ENCODE measurements around the gene LRRN2.

Gene LRRN2

GRCh38 chr1:204627436-204627835 lies 58.1 kb downstream of the LRRN2 start:
- TF ChIP-seq, protein P1, sequence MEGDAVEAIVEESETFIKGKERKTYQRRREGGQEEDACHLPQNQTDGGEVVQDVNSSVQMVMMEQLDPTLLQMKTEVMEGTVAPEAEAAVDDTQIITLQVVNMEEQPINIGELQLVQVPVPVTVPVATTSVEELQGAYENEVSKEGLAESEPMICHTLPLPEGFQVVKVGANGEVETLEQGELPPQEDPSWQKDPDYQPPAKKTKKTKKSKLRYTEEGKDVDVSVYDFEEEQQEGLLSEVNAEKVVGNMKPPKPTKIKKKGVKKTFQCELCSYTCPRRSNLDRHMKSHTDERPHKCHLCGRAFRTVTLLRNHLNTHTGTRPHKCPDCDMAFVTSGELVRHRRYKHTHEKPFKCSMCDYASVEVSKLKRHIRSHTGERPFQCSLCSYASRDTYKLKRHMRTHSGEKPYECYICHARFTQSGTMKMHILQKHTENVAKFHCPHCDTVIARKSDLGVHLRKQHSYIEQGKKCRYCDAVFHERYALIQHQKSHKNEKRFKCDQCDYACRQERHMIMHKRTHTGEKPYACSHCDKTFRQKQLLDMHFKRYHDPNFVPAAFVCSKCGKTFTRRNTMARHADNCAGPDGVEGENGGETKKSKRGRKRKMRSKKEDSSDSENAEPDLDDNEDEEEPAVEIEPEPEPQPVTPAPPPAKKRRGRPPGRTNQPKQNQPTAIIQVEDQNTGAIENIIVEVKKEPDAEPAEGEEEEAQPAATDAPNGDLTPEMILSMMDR (IDR thresholded peaks at IDR 0.05; ENCODE audit: control insufficient read depth, insufficient read depth, low read depth, low read length, missing control alignments): no peak
- H3K4me3 ChIP-seq (ENCODE audit: control insufficient read depth, low read depth, low read length): no peak overlapping the region
- DNase-seq (ENCODE audit: low read depth): no peak

- DNase-seq (ENCODE audit: low read depth): no peak
- no peak overlapping the region for H3K4me3 ChIP-seq (ENCODE audit: control insufficient read depth, low read depth, low read length)
- TF ChIP-seq, protein P1 (IDR thresholded peaks at IDR 0.05; ENCODE audit: control insufficient read depth, insufficient read depth, low read depth, low read length, missing control alignments): no peak
Measured at GRCh38 chr1:204626381-204626780, 59.2 kb downstream of the LRRN2 start.

DNA sequence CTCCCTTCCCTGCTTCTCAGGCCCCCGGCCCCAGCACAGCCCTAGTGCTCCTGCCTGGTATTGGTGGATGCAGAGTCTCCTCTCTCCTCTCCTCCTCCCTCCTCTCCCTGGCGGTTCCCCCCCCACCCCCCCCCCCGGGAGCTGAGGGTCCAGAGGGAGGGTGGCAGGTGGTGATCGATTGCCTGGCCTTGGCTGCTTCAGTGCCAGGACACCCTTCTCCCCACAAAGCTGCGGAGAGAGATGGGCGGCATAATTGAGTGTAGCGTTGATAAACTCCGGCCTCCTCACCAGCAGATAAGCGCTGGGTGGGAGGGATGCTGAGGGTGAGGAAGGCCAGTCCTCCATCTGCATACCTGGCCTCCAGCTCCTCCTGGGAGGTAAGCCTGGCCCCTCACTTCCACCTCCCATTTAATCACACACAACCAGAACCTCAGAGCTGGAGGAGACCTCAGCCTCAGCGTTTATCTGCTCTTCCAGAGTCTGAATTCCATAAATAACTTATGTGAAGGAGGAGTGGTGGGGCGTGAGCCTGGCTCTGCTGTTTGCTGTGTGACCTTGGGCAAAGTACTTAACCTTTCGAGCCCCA lies 60.8 kb downstream of the LRRN2 start:
- H3K4me3 ChIP-seq (ENCODE audit: control insufficient read depth, low read depth, low read length): no peak overlapping the region
- DNase-seq (ENCODE audit: low read depth): no peak
- TF ChIP-seq, protein P1 (IDR thresholded peaks at IDR 0.05; ENCODE audit: control insufficient read depth, insufficient read depth, low read depth, low read length, missing control alignments): no peak

DNA sequence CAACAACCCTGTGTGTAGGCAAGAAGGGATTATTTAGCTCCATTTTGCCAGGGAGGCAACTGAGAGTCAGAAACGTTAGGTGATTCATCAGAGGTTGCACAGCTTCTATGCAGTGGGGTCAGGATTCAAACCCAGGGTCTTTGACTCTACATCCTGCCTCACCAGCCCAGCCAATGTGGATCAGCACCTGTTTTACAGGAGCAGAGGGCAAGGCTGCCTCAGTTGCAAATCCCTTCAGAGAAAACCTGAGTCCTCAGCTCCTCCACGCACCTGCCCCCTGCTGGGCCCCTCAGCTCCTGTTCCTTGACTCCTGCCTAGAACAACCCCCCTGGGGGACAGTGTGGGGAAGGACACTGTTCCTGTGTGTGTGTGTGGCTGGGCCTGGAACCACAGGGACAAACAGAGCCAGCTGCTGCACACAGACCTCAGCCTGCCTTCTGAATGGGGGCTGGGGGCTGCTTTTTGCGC lies 61.6 kb downstream of the LRRN2 start:
- no peak for DNase-seq (ENCODE audit: low read depth)
- TF ChIP-seq, protein P1 (IDR thresholded peaks at IDR 0.05; ENCODE audit: control insufficient read depth, insufficient read depth, low read depth, low read length, missing control alignments): peak; percentile 14

GRCh38 chr1:204623365-204623893 lies 62.1 kb downstream of the LRRN2 start:
- no peak overlapping the region for H3K4me3 ChIP-seq (ENCODE audit: control insufficient read depth, low read depth, low read length)
- TF ChIP-seq, protein P1 (IDR thresholded peaks at IDR 0.05; ENCODE audit: control insufficient read depth, insufficient read depth, low read depth, low read length, missing control alignments): no peak
- no peak for DNase-seq (ENCODE audit: low read depth)

More for the DNA sequence above, 61.6 kb downstream of the LRRN2 start:
- H3K4me3 ChIP-seq (ENCODE audit: control insufficient read depth, low read depth, low read length): no peak overlapping the region

GRCh38 chr1:204621996-204622395 lies 63.5 kb downstream of the LRRN2 start:
- DNase-seq (ENCODE audit: low read depth): no peak
- TF ChIP-seq, protein P1 (IDR thresholded peaks at IDR 0.05; ENCODE audit: control insufficient read depth, insufficient read depth, low read depth, low read length, missing control alignments): no peak
- H3K4me3 ChIP-seq (ENCODE audit: control insufficient read depth, low read depth, low read length): no peak overlapping the region
